Measurements from ENCODE around the gene TRPT1. TPM values are rescaled to one million over a fixed set of nuclear protein-coding genes. Genes with fewer than 3 reads are reported as not detected.

Gene TRPT1
- total RNA-seq, 1 experiment from 2014 or later: 58.8 TPM

DNA sequence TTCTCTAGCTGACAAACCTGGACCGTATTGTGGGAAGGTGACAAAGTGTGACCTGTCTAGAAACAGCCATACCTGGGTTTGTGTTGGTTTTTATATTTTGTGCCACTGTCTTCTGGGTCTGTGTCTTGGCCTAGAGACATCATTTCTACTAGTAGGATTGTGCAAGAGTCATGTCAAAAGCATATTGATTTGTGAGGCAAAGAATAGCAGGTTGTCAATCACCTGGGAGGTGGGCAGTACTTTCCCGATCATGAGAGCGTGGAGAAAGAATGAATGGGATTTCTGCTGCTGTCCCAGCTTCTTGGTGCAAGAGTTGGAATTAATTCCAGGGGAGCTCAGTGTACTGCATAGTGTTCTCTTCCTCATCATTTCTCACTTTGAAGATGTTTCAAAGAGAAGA is 24.4 kb downstream of the TRPT1 start:
- H3K9me3 Mint-ChIP-seq: no peaks in the 10 kb centered on the region
- ChIA-PET CTCF (no interaction called here), POLR2A (no interaction called here)
- H3K4me3 Mint-ChIP-seq: no peak overlapping the region
- H3K27me3 Mint-ChIP-seq (ENCODE audit: low read depth): no peaks in the 10 kb centered on the region
- peaks cover 76% of the 10 kb centered on the region for H3K36me3 Mint-ChIP-seq
- peaks cover 6% of the 10 kb centered on the region for H3K4me1 Mint-ChIP-seq
- TF ChIP-seq NFATC4 (CRISPR knock-in tag; IDR thresholded peaks at IDR 0.05) (no peak), SOX15 (CRISPR knock-in tag; IDR thresholded peaks at IDR 0.05) (no peak), SMAD3 (CRISPR knock-in tag; IDR thresholded peaks at IDR 0.05; ENCODE audit: borderline replicate concordance) (no peak), ESRRA (CRISPR knock-in tag; IDR thresholded peaks at IDR 0.05; ENCODE audit: borderline replicate concordance) (no peak), NR2C2 (CRISPR knock-in tag; IDR thresholded peaks at IDR 0.05) (no peak), MYBL2 (CRISPR knock-in tag; IDR thresholded peaks at IDR 0.05) (no peak), NFYB (CRISPR knock-in tag; conservative IDR thresholded peaks at IDR 0.05; ENCODE audit: low read depth) (no peak), GABPB1 (CRISPR knock-in tag; IDR thresholded peaks at IDR 0.05) (no peak), CREB1 (CRISPR knock-in tag; IDR thresholded peaks at IDR 0.05) (no peak), PRRX2 (CRISPR knock-in tag; IDR thresholded peaks at IDR 0.05) (no peak), EMX1 (CRISPR knock-in tag; IDR thresholded peaks at IDR 0.05) (no peak)
- TF ChIP-seq, protein P1, sequence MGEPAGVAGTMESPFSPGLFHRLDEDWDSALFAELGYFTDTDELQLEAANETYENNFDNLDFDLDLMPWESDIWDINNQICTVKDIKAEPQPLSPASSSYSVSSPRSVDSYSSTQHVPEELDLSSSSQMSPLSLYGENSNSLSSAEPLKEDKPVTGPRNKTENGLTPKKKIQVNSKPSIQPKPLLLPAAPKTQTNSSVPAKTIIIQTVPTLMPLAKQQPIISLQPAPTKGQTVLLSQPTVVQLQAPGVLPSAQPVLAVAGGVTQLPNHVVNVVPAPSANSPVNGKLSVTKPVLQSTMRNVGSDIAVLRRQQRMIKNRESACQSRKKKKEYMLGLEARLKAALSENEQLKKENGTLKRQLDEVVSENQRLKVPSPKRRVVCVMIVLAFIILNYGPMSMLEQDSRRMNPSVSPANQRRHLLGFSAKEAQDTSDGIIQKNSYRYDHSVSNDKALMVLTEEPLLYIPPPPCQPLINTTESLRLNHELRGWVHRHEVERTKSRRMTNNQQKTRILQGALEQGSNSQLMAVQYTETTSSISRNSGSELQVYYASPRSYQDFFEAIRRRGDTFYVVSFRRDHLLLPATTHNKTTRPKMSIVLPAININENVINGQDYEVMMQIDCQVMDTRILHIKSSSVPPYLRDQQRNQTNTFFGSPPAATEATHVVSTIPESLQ (CRISPR knock-in tag; IDR thresholded peaks at IDR 0.05): no peak
- TF ChIP-seq, protein P2, sequence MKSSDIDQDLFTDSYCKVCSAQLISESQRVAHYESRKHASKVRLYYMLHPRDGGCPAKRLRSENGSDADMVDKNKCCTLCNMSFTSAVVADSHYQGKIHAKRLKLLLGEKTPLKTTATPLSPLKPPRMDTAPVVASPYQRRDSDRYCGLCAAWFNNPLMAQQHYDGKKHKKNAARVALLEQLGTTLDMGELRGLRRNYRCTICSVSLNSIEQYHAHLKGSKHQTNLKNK (CRISPR knock-in tag; IDR thresholded peaks at IDR 0.05): no peak
- TF ChIP-seq, protein P3, sequence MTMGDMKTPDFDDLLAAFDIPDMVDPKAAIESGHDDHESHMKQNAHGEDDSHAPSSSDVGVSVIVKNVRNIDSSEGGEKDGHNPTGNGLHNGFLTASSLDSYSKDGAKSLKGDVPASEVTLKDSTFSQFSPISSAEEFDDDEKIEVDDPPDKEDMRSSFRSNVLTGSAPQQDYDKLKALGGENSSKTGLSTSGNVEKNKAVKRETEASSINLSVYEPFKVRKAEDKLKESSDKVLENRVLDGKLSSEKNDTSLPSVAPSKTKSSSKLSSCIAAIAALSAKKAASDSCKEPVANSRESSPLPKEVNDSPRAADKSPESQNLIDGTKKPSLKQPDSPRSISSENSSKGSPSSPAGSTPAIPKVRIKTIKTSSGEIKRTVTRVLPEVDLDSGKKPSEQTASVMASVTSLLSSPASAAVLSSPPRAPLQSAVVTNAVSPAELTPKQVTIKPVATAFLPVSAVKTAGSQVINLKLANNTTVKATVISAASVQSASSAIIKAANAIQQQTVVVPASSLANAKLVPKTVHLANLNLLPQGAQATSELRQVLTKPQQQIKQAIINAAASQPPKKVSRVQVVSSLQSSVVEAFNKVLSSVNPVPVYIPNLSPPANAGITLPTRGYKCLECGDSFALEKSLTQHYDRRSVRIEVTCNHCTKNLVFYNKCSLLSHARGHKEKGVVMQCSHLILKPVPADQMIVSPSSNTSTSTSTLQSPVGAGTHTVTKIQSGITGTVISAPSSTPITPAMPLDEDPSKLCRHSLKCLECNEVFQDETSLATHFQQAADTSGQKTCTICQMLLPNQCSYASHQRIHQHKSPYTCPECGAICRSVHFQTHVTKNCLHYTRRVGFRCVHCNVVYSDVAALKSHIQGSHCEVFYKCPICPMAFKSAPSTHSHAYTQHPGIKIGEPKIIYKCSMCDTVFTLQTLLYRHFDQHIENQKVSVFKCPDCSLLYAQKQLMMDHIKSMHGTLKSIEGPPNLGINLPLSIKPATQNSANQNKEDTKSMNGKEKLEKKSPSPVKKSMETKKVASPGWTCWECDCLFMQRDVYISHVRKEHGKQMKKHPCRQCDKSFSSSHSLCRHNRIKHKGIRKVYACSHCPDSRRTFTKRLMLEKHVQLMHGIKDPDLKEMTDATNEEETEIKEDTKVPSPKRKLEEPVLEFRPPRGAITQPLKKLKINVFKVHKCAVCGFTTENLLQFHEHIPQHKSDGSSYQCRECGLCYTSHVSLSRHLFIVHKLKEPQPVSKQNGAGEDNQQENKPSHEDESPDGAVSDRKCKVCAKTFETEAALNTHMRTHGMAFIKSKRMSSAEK (CRISPR knock-in tag; IDR thresholded peaks at IDR 0.05; ENCODE audit: borderline replicate concordance): no peak
- TF ChIP-seq, protein P4, sequence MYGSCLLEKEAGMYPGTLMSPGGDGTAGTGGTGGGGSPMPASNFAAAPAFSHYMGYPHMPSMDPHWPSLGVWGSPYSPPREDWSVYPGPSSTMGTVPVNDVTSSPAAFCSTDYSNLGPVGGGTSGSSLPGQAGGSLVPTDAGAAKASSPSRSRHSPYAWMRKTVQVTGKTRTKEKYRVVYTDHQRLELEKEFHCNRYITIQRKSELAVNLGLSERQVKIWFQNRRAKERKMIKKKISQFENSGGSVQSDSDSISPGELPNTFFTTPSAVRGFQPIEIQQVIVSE (CRISPR knock-in tag; IDR thresholded peaks at IDR 0.05; ENCODE audit: borderline replicate concordance): no peak
- TF ChIP-seq, protein P5, sequence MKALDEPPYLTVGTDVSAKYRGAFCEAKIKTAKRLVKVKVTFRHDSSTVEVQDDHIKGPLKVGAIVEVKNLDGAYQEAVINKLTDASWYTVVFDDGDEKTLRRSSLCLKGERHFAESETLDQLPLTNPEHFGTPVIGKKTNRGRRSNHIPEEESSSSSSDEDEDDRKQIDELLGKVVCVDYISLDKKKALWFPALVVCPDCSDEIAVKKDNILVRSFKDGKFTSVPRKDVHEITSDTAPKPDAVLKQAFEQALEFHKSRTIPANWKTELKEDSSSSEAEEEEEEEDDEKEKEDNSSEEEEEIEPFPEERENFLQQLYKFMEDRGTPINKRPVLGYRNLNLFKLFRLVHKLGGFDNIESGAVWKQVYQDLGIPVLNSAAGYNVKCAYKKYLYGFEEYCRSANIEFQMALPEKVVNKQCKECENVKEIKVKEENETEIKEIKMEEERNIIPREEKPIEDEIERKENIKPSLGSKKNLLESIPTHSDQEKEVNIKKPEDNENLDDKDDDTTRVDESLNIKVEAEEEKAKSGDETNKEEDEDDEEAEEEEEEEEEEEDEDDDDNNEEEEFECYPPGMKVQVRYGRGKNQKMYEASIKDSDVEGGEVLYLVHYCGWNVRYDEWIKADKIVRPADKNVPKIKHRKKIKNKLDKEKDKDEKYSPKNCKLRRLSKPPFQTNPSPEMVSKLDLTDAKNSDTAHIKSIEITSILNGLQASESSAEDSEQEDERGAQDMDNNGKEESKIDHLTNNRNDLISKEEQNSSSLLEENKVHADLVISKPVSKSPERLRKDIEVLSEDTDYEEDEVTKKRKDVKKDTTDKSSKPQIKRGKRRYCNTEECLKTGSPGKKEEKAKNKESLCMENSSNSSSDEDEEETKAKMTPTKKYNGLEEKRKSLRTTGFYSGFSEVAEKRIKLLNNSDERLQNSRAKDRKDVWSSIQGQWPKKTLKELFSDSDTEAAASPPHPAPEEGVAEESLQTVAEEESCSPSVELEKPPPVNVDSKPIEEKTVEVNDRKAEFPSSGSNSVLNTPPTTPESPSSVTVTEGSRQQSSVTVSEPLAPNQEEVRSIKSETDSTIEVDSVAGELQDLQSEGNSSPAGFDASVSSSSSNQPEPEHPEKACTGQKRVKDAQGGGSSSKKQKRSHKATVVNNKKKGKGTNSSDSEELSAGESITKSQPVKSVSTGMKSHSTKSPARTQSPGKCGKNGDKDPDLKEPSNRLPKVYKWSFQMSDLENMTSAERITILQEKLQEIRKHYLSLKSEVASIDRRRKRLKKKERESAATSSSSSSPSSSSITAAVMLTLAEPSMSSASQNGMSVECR (CRISPR knock-in tag; IDR thresholded peaks at IDR 0.05; ENCODE audit: borderline replicate concordance): no peak
- TF ChIP-seq, protein P6, sequence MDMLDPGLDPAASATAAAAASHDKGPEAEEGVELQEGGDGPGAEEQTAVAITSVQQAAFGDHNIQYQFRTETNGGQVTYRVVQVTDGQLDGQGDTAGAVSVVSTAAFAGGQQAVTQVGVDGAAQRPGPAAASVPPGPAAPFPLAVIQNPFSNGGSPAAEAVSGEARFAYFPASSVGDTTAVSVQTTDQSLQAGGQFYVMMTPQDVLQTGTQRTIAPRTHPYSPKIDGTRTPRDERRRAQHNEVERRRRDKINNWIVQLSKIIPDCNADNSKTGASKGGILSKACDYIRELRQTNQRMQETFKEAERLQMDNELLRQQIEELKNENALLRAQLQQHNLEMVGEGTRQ (CRISPR knock-in tag; IDR thresholded peaks at IDR 0.05): no peak
- TF ChIP-seq, protein P7, sequence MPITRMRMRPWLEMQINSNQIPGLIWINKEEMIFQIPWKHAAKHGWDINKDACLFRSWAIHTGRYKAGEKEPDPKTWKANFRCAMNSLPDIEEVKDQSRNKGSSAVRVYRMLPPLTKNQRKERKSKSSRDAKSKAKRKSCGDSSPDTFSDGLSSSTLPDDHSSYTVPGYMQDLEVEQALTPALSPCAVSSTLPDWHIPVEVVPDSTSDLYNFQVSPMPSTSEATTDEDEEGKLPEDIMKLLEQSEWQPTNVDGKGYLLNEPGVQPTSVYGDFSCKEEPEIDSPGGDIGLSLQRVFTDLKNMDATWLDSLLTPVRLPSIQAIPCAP (CRISPR knock-in tag; IDR thresholded peaks at IDR 0.05): no peak
- TF ChIP-seq, protein P8, sequence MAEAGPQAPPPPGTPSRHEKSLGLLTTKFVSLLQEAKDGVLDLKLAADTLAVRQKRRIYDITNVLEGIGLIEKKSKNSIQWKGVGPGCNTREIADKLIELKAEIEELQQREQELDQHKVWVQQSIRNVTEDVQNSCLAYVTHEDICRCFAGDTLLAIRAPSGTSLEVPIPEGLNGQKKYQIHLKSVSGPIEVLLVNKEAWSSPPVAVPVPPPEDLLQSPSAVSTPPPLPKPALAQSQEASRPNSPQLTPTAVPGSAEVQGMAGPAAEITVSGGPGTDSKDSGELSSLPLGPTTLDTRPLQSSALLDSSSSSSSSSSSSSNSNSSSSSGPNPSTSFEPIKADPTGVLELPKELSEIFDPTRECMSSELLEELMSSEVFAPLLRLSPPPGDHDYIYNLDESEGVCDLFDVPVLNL (CRISPR knock-in tag; IDR thresholded peaks at IDR 0.05; ENCODE audit: borderline replicate concordance, low read depth): no peak
- peak overlapping the region; percentile 37 for H3K27ac Mint-ChIP-seq
- ATAC-seq (no peak), DNase-seq (ENCODE audit: low spot score) (no peak)
